Right lobe of liver (tissue), 4 donors: Measurements from ENCODE around the gene SCAPER.

Source experiments
- CTCF ChIP-seq, 4 donors: fragments of 200-600 bp in 3 of 4; fragments of 450-650 bp in 1 of 4; IDR thresholded peaks; one replicate each; pipeline versions ENCODE4 v1.5.1 to v1.8.0; 2016 to 2022; ENCODE audit warnings: antibody characterized with exemption in 4 of 4, mild to moderate bottlenecking in 2 of 4
- POLR2A ChIP-seq: fragments of 450-650 bp; IDR thresholded peaks from one replicate; pipeline ENCODE4 v1.6.1; 2017; ENCODE audit warnings: antibody characterized with exemption, mild to moderate bottlenecking
- donor health status: DM: no; HTN: no; CAD: no.
- donor health status: DM: no; HTN: no; CAD: no.
- donor health status: DM: no; HTN: yes; CAD: no.

DNA sequence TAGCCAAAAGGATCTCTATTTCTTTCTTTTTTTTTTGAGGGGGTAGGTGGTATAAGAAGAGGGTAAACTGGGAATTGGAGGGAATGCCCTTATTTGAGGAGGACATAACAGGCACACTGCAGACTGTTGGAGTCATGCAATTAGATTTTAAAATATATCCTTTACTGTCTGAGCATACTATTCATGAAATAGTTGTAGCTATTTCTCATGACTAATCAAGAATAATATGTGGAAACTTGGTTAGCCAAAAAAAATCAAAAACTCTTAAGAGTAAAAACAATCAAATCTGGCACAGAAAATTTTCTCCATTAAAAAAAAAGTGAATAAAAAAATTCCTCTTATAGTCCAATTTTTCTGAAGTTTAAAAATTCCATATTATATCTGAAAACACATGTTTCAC is 174.9 kb downstream of the SCAPER start:
- TF ChIP-seq CTCF (IDR thresholded peaks at IDR 0.05) (no peak), POLR2A (no peak)
